Activated T-cell treated with anti-CD3 and anti-CD28 coated beads for 48 hours (primary cell): ENCODE data around the gene STIM2.

ENCODE experiments used
- DNase-seq: peaks from one replicate; pipeline ENCODE4 v3.0.0-alpha.2; 2020; ENCODE audit warnings: low read depth

STIM2 gene

GRCh38 chr4:26907731-26908599 lies 47.3 kb downstream of the STIM2 start:
- DNase-seq = no peak

- DNase-seq = no peak
These were observed 48.7 kb downstream of the STIM2 start for GRCh38 chr4:26909369-26909768.

GRCh38 chr4:26911254-26911653 lies 50.6 kb downstream of the STIM2 start:
- no peak for DNase-seq

GRCh38 chr4:26912069-26912468 lies 51.4 kb downstream of the STIM2 start:
- DNase-seq = no peak

- DNase-seq = no peak
These were observed 52.2 kb downstream of the STIM2 start for GRCh38 chr4:26912810-26913209.

- DNase-seq = no peak
These were observed 55.6 kb downstream of the STIM2 start for GRCh38 chr4:26916195-26916594.

- DNase-seq = no peak
These were observed 70.3 kb downstream of the STIM2 start for GRCh38 chr4:26930964-26931363.

- DNase-seq = no peak
These were observed 70.8 kb downstream of the STIM2 start for GRCh38 chr4:26931451-26931850.

GRCh38 chr4:26931966-26932365 lies 71.3 kb downstream of the STIM2 start:
- no peak for DNase-seq

GRCh38 chr4:26935397-26935796 lies 74.8 kb downstream of the STIM2 start:
- DNase-seq = no peak

GRCh38 chr4:26936284-26937065 lies 75.8 kb downstream of the STIM2 start:
- no peak for DNase-seq

GRCh38 chr4:26937139-26937538 lies 76.5 kb downstream of the STIM2 start:
- DNase-seq = no peak

GRCh38 chr4:26937567-26937966 lies 76.9 kb downstream of the STIM2 start:
- no peak for DNase-seq

- DNase-seq = no peak
These were observed 77.9 kb downstream of the STIM2 start for GRCh38 chr4:26938516-26938915.

- no peak for DNase-seq
These were observed 81.3 kb downstream of the STIM2 start for GRCh38 chr4:26941951-26942350.

- no peak for DNase-seq
These were observed 82.2 kb downstream of the STIM2 start for GRCh38 chr4:26942871-26943270.

GRCh38 chr4:26943391-26943790 lies 82.8 kb downstream of the STIM2 start:
- DNase-seq = no peak

GRCh38 chr4:26945794-26946193 lies 85.2 kb downstream of the STIM2 start:
- DNase-seq = no peak

GRCh38 chr4:26947318-26947717 lies 86.7 kb downstream of the STIM2 start:
- DNase-seq = no peak

GRCh38 chr4:26950446-26950845 lies 89.8 kb downstream of the STIM2 start:
- DNase-seq = no peak

GRCh38 chr4:26952891-26953290 lies 92.2 kb downstream of the STIM2 start:
- no peak for DNase-seq

GRCh38 chr4:26953366-26953765 lies 92.7 kb downstream of the STIM2 start:
- no peak for DNase-seq

GRCh38 chr4:26953770-26954423 lies 93.3 kb downstream of the STIM2 start:
- DNase-seq = no peak
